ENCODE results near the gene COCH. TPM values are rescaled to one million over a fixed set of nuclear protein-coding genes. Genes with fewer than 3 reads are reported as not detected.
A peak's percentile ranks its signal among the peaks of the same experiment; 100 is the strongest.

Gene COCH
- total RNA-seq (1.1 and 3.2 TPM in 2 replicates), polyA plus RNA-seq (1.5 and 2.7 TPM in 2 replicates)

DNA sequence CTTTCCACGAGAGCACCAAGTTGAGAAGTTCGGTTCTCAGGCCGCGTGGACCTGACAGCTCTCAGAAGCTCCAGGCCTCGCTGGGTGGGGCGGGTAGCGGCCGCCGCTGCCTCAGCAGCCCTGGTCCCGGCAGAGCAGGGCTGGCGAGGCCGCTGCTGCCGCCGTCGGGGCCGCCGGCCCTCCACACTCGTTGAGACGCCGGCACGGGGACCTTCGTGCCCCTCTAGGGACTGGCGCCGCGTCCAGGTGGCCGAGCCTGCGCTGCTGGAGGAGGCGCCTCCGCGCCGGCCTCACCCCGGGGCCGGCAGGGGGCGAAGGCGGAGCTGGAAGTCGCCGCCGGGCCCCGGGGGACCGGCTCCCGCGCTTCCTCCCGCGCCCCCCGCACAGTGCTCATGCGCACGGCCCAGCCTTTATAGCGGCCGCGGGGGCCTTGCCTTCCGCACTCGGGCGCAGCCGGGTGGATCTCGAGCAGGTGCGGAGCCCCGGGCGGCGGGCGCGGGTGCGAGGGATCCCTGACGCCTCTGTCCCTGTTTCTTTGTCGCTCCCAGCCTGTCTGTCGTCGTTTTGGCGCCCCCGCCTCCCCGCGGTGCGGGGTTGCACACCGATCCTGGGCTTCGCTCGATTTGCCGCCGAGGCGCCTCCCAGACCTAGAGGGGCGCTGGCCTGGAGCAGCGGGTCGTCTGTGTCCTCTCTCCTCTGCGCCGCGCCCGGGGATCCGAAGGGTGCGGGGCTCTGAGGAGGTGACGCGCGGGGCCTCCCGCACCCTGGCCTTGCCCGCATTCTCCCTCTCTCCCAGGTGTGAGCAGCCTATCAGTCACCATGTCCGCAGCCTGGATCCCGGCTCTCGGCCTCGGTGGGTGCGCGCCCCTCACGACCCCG lies at the start of gene COCH:
TSS of gene COCH (plus strand) at position 440 of the 879 bp plus-strand sequence. CDS start at position 820, 380 bp downstream.
- no peaks in the 10 kb centered on the region for H3K4me1 ChIP-seq (ENCODE audit: low read depth)
- H3K27me3 ChIP-seq = peaks cover 56% of the 10 kb centered on the region
- peak; percentile 23 for TF ChIP-seq CTCF (IDR thresholded peaks at IDR 0.05; ENCODE audit: low read depth, low read length)
- no peak within 1 kb of the TSS for H3K27ac ChIP-seq
- peak in 1 of 2 donors; percentile 75 for DNase-seq (ENCODE audit: low read depth in 1 of 2, low spot score in 1 of 2)
- no peaks in the 10 kb centered on the region for H3K9me3 ChIP-seq (ENCODE audit: low read depth)
- no peaks in the 10 kb centered on the region for H3K36me3 ChIP-seq
- peak within 1 kb of the TSS; percentile 54 for H3K4me3 ChIP-seq

- Histone ChIP-seq H3K27ac (no peak overlapping the region), H3K27me3 (no peaks in the 10 kb centered on the region), H3K4me3 (no peak overlapping the region), H3K9me3 (ENCODE audit: low read depth) (no peaks in the 10 kb centered on the region), H3K4me1 (ENCODE audit: low read depth) (no peaks in the 10 kb centered on the region), H3K36me3 (no peaks in the 10 kb centered on the region)
- no peak for TF ChIP-seq CTCF (IDR thresholded peaks at IDR 0.05; ENCODE audit: low read depth, low read length)
- DNase-seq (ENCODE audit: low read depth in 1 of 2, low spot score in 1 of 2) = no peak
These were observed 48.3 kb upstream of the COCH start for GRCh38 chr14:30826070-30826469.

DNA sequence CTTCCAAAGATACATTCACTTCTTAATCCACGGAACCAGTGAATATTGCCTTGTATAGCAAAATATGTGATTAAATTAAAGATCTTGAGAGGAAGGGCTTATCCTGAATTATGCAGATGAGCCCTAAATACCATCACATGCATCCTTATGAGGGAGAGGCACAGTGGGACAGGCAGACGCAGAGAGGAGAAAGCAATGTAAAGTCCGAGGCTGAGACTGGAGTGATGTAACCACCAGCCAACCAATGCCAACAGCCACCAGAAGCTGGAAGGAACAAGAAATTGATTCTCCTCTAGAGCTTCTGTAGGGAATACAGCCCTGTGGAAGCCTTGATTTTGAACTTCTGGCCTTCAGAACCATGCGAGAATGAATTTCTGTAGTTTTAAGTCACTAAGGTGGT lies 44.5 kb upstream of the COCH start:
- no peaks in the 10 kb centered on the region for H3K36me3 ChIP-seq
- no peak for TF ChIP-seq CTCF (IDR thresholded peaks at IDR 0.05; ENCODE audit: low read depth, low read length)
- no peak overlapping the region for H3K27ac ChIP-seq
- DNase-seq (ENCODE audit: low read depth in 1 of 2, low spot score in 1 of 2) = no peak
- no peaks in the 10 kb centered on the region for H3K9me3 ChIP-seq (ENCODE audit: low read depth)
- H3K27me3 ChIP-seq = no peaks in the 10 kb centered on the region
- H3K4me3 ChIP-seq = no peak overlapping the region
- H3K4me1 ChIP-seq (ENCODE audit: low read depth) = no peaks in the 10 kb centered on the region

- no peak for DNase-seq (ENCODE audit: low read depth in 1 of 2, low spot score in 1 of 2)
- no peaks in the 10 kb centered on the region for H3K9me3 ChIP-seq (ENCODE audit: low read depth)
- H3K27ac ChIP-seq = no peak overlapping the region
- no peaks in the 10 kb centered on the region for H3K36me3 ChIP-seq
- no peaks in the 10 kb centered on the region for H3K27me3 ChIP-seq
- H3K4me1 ChIP-seq (ENCODE audit: low read depth) = no peaks in the 10 kb centered on the region
- no peak overlapping the region for H3K4me3 ChIP-seq
- no peak for TF ChIP-seq CTCF (IDR thresholded peaks at IDR 0.05; ENCODE audit: low read depth, low read length)
These were observed 40.0 kb upstream of the COCH start for GRCh38 chr14:30834353-30834752.

DNA sequence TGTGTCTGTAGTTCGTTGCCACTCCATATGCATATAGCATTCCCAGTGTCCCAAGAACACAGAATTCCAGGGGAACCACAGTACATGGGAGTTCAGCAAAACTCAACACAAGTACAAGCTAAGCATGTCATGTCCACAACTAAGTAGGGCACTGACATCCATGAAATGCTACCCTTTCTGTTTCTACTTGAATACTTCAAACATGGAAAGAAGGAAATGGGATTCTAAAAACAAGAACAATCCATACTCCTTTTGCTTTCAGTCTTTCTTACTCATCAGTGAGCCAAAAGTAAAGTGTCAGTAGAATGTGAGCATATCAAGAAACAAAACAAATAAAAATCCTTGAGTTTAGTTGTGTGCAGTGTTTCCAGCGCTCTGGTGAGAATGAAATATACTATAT lies 36.0 kb upstream of the COCH start:
- Histone ChIP-seq H3K27ac (no peak overlapping the region), H3K9me3 (ENCODE audit: low read depth) (no peaks in the 10 kb centered on the region), H3K27me3 (no peaks in the 10 kb centered on the region), H3K4me3 (no peak overlapping the region), H3K36me3 (no peaks in the 10 kb centered on the region), H3K4me1 (ENCODE audit: low read depth) (no peaks in the 10 kb centered on the region)
- no peak for TF ChIP-seq CTCF (IDR thresholded peaks at IDR 0.05; ENCODE audit: low read depth, low read length)
- DNase-seq (ENCODE audit: low read depth in 1 of 2, low spot score in 1 of 2) = no peak

Data from cardiac muscle cell (in vitro differentiated cells and primary cell).